HEK293 (cell line): ENCODE measurements around the gene SLFN5.
A peak's percentile ranks its signal among the peaks of the same experiment; 100 is the strongest.

Experiments used
- GLI4 ChIP-seq: fragments of 450-650 bp; formaldehyde crosslinking; IDR thresholded peaks from 2 replicates; pipeline ENCODE4 v1.5.1; 2016; ENCODE audit warnings: missing biosample characterization, missing genetic modification characterization
- HIC1 ChIP-seq: fragments of 450-650 bp; formaldehyde crosslinking; IDR thresholded peaks from 2 replicates; pipeline ENCODE4 v1.5.1; 2016; ENCODE audit warnings: missing biosample characterization, missing genetic modification characterization
- KLF8 ChIP-seq: fragments of 450-650 bp; formaldehyde crosslinking; IDR thresholded peaks from 2 replicates; pipeline ENCODE4 v1.5.1; 2016; ENCODE audit warnings: missing biosample characterization, missing genetic modification characterization
- PRDM10 ChIP-seq: fragments of 450-650 bp; formaldehyde crosslinking; IDR thresholded peaks from 2 replicates; pipeline ENCODE4 v1.5.1; 2016; ENCODE audit warnings: missing biosample characterization, missing genetic modification characterization
- PRDM2 ChIP-seq: fragments of 450-650 bp; formaldehyde crosslinking; IDR thresholded peaks from 2 replicates; pipeline ENCODE4 v1.5.1; 2016; ENCODE audit warnings: missing biosample characterization, missing genetic modification characterization, borderline replicate concordance
- SP3 ChIP-seq: fragments of 450-650 bp; formaldehyde crosslinking; IDR thresholded peaks from 2 replicates; pipeline ENCODE4 v1.5.1; 2016; ENCODE audit warnings: missing biosample characterization, missing genetic modification characterization
- TSHZ1 ChIP-seq: fragments of 450-650 bp; formaldehyde crosslinking; IDR thresholded peaks from 2 replicates; pipeline ENCODE4 v1.5.1; 2016; ENCODE audit warnings: missing biosample characterization, missing genetic modification characterization, borderline replicate concordance
- ZBTB11 ChIP-seq: fragments of 450-650 bp; formaldehyde crosslinking; conservative IDR thresholded peaks from 2 replicates; pipeline ENCODE4 v1.5.1; 2016; ENCODE audit warnings: low read depth, missing biosample characterization, missing genetic modification characterization
- ZNF16 ChIP-seq: fragments of 450-650 bp; formaldehyde crosslinking; IDR thresholded peaks from 2 replicates; pipeline ENCODE4 v1.5.1; 2016; ENCODE audit warnings: low read depth, missing biosample characterization, missing genetic modification characterization
- ZNF175 ChIP-seq: fragments of 450-650 bp; formaldehyde crosslinking; IDR thresholded peaks from 2 replicates; pipeline ENCODE4 v1.5.1; 2016; ENCODE audit warnings: missing biosample characterization, missing genetic modification characterization
- ZNF23 ChIP-seq: fragments of 450-650 bp; formaldehyde crosslinking; IDR thresholded peaks from 2 replicates; pipeline ENCODE4 v1.5.1; 2016; ENCODE audit warnings: missing biosample characterization, missing genetic modification characterization, borderline replicate concordance
- ZNF362 ChIP-seq: fragments of 450-650 bp; formaldehyde crosslinking; IDR thresholded peaks from 2 replicates; pipeline ENCODE4 v1.5.1; 2016; ENCODE audit warnings: missing biosample characterization, missing genetic modification characterization
- ZNF488 ChIP-seq: fragments of 450-650 bp; formaldehyde crosslinking; IDR thresholded peaks from 2 replicates; pipeline ENCODE4 v1.5.1; 2016; ENCODE audit warnings: missing biosample characterization, missing genetic modification characterization
- ZNF549 ChIP-seq: fragments of 450-650 bp; IDR thresholded peaks from 2 replicates; pipeline ENCODE4 v1.5.1; 2018; ENCODE audit warnings: missing biosample characterization, missing genetic modification characterization, mild to moderate bottlenecking, inconsistent platforms, moderate library complexity
- ZNF623 ChIP-seq: fragments of 450-650 bp; formaldehyde crosslinking; IDR thresholded peaks from 2 replicates; pipeline ENCODE4 v1.5.1; 2016; ENCODE audit warnings: missing biosample characterization, missing genetic modification characterization
- ZNF660 ChIP-seq: fragments of 450-650 bp; IDR thresholded peaks from 2 replicates; pipeline ENCODE4 v1.5.1; 2018; ENCODE audit warnings: missing biosample characterization, mild to moderate bottlenecking, missing genetic modification characterization
- ZNF747 ChIP-seq: fragments of 450-650 bp; formaldehyde crosslinking; IDR thresholded peaks from 2 replicates; pipeline ENCODE4 v1.5.1; 2016; ENCODE audit warnings: missing biosample characterization, missing genetic modification characterization

SLFN5 gene

GRCh38 chr17:35242158-35242804, 591 bp upstream of the SLFN5 start (continued):
- no peak for TF ChIP-seq ZNF362 (tag by site-specific recombination)
- TF ChIP-seq HIC1 (tag by site-specific recombination), result peak; percentile 65; the same call in 1 of the 2 replicates
- no peak for TF ChIP-seq ZNF549 (tag by site-specific recombination)
- TF ChIP-seq KLF8 (tag by site-specific recombination), result no peak
- TF ChIP-seq ZNF488, result no peak
- TF ChIP-seq TSHZ1 (tag by site-specific recombination), result no peak
- TF ChIP-seq PRDM10 (tag by site-specific recombination), result no peak; the same call in 1 of the 2 replicates
- no peak for TF ChIP-seq ZBTB11 (tag by site-specific recombination)
- no peak for TF ChIP-seq ZNF623
- TF ChIP-seq ZNF747 (tag by site-specific recombination), result no peak
- TF ChIP-seq GLI4 (tag by site-specific recombination), result no peak
- no peak for TF ChIP-seq ZNF175
- TF ChIP-seq ZNF16 (tag by site-specific recombination), result no peak
- TF ChIP-seq ZNF660 (tag by site-specific recombination), result no peak
- no peak for TF ChIP-seq ZNF23 (tag by site-specific recombination)
- TF ChIP-seq SP3 (tag by site-specific recombination), result no peak
- TF ChIP-seq PRDM2, result no peak
